Transverse colon (tissue), 3 donors: Measurements from ENCODE around the gene AGTR1.

Source experiments
- EP300 ChIP-seq: sonication (generic); formaldehyde crosslinking; IDR thresholded peaks from one replicate; pipeline ENCODE4 v1.6.1; 2017; ENCODE audit warnings: antibody characterized with exemption, low read depth
- POLR2AphosphoS5 ChIP-seq, 3 donors: sonication (generic); formaldehyde crosslinking; IDR thresholded peaks; one replicate each; pipeline ENCODE4 v1.6.1; 2016; ENCODE audit warnings: antibody characterized with exemption in 3 of 3

GRCh38 chr3:148739720-148740119 is 42.0 kb downstream of the AGTR1 start:
- TF ChIP-seq EP300 (no peak), POLR2AphosphoS5 (IDR thresholded peaks at IDR 0.05) (no peak)
